Amygdala (tissue), 56 donors: ENCODE data around the gene SUSD2.

Source experiments
- DNase-seq, 56 donors: peaks; one replicate each; lab custom pipeline; 2025; lab: John Stamatoyannopoulos, UW

SUSD2 gene

DNA sequence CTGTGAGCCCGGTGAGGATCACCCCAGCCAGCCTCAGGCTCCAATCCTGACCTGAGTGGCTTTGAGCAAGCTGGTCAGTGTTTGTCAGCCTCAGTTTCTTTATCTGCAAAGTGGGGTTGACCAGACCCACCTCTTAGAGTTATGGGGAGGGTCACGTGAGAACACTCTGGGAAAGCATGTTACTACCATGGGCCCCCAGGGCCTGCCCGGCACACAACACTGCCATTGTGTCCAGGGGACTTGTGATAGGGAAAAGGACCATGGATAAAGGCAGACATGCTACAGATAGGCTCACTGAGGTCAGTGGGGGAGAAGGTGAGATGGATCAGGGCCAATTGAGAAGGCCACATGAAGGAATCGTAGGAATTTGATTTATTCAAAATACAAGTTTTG lies 32.1 kb upstream of the SUSD2 start:
- no peak for DNase-seq

DNA sequence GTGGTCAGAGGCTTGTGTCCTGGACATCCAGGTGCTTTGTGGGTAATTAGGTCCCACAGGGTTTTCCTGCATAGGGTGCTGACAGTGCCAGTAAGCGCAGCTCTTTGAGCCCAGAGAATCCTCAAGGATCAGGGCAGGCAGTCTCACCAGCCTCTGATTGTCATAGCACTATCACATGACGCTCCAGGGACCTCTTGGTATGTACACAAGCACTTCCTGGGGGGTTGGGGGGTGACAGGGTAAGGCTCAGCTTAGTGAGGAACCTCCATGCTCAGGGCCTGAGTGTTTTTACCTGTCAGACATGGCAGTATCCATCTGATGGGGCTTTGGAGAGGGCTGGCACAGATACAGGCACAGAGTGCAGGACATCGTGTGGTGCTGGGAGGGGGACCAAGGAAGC lies 27.9 kb upstream of the SUSD2 start:
- DNase-seq = no peak

- DNase-seq = no peak
Observed at GRCh38 chr22:24153959-24154358, 27.3 kb upstream of the SUSD2 start.

DNA sequence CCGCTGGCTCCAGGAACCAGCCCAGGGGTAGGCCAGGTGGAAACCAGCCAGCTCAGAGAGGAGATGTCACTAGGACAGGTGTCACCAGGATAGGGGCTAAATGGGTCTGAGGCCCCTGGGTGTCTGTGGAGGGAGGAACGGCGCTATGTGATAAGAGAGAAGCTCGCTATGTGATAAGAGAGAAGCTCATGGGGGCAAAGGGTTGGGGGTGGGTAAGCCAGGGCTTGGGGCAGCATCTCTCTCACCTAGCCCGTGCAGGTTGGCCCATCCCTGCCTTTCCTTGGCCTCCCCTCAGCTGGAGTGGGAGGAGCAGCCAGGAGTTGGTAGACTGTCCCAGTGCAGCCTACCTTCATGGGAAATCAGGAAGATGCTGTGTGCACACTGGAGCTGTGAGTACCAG lies 26.5 kb upstream of the SUSD2 start:
- DNase-seq = no peak

DNA sequence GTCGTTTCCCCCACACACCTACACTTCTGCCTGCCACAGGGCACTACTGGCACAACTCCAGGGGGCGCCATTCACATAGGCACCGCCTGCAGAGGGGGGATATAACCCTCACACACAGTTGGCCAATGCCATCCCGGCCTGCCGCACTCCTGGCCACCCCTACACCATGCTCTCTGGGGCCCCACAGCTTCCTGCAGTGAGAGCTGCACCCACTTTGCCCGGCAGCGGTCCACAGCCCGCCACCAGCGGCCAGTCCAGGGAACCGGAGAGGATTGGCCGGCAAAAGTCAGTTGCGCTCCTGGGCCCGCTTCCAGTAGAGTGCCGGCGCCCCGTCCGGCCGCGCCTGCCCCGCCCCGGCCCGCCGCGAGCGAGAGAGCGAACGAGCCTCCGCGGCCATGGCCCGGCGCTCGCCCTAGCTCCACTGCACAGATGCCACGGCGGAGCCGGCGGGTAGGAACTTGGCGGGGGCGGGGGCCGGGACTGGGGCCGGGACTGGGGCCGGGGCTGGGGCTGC lies 25.6 kb upstream of the SUSD2 start:
- peak in 45 of 56 donors; percentile 15 to 71 (median 43) for DNase-seq

DNA sequence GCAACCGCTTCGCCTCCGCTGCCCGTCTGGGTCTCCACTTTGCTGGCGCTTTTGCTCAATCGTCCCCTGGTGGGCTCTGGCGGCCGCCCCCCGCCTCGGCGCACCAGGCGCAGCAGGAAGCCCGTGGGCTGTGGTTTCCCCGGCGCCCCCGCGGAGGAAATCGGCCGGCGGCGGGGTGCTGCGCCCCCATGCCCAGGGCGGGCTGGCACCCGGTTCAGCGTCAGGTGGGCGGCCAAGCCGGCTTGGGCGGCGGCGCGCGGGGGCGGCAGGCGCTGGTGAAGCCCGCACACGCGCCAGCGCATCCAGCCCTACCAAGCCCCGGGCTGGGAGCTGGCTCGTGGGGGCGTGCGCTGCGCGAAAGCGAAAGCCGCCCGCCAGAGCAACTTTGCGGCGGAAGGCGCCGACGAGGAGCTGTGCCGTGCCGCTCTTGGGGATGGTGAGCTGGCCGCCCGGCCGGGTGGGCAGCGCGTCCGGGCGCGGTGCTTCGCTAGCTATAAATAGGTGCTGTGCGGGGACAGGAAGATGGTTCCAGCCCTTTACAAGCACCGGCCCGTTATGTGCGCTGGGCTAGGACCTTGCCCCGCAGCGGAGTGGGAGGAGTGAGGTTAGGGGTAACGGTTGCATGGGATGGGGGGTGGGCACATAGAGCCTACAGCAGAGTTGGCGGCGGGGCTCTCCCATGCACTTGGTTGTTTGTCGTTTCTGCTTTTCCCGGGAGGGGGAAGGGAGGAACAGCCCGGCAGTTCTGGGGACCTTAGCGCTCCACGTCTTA lies 25.0 kb upstream of the SUSD2 start:
- DNase-seq = peak in 6 of 56 donors; percentile 28 to 59 (median 50)

DNA sequence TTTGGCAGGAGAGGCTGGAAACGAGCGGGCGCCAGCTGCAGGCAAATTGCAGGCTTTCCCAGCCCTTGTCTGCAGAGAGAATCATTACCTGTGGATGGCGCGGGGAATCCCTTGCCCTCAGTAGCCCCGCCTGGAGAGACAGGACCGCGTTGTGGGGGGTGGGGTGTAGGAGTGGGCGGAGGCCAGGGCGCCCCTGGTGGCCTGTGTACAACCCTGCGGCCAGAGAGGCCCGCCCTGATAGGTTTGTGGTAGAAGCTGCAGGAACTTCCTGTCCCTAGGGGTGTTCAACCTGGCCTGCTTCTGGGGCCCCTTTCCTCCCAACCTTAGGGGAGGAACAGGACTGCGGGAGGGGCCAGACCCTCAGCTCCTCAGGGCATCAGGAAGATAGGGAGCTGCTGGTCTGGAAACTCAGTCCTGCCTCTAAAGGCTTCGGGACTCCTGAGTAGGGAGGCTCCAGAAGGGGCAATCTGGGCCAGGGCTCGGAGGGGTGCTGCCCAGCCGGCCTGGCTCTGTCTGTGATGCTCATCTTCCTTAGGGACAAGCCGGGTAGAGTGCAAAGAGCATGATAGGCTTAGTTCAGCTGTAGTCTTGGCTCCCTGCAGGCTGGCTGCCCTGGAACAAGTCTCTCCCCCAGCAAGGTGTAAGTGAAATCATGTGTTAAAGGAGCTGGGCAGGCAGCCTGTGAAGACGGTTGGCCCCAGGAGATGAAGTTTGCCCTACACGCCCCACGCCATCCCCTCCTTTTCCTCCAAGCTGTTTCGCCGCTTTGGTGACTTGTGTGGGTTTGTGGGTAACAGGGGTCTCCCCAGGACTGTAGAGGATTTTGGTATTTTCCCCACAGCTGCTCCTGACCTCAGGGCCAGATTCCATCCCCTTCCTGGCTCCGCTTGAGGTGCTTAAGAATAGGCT lies 24.1 kb upstream of the SUSD2 start:
- DNase-seq = peak in 44 of 56 donors; percentile 13 to 71 (median 44)

- DNase-seq = peak in 44 of 56 donors; percentile 10 to 90 (median 54)
Observed at GRCh38 chr22:24157822-24158135, 23.5 kb upstream of the SUSD2 start.

GRCh38 chr22:24159650-24160049 lies 21.6 kb upstream of the SUSD2 start:
- DNase-seq = no peak

DNA sequence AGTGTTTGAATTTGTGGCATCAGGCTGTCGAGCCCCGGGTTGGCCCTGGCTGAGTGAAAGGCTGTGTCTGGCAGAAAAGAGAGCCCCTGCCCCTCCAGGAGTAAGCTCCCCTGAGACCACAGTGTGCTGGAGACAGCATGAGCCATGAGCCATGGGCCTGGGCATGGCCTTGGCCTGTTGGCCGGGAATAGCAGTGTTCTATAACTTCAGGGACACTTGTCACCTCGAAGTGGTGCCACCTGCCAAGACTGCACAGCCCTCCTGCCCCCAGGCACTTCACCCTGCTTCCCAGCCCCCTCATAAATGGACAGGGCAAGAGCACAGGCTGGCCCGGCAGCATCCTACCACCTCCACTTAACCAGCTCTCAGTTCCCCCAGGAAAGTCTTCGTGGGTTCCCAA lies 20.7 kb upstream of the SUSD2 start:
- DNase-seq = no peak

DNA sequence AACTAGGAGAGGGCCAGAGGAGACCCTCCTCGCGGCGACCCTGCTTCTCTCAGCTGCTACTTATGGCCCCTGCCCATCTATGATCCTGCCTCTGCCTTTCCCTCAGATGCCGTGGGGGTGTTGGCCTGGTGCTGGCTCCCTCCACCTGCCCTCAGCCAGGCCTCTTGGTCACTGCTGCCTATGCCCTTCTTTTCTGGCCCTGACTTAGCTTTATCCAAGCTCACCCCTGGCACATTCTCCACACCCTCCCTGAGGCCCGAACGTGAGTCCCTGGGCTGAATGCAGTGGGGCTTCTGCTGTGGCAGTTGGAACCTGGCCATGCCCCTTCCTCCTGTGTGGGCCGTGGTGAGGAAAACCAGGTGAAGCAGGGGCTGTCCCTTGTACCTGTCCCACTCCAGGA lies 19.8 kb upstream of the SUSD2 start:
- no peak for DNase-seq

- no peak for DNase-seq
Observed at GRCh38 chr22:24161909-24162308, 19.4 kb upstream of the SUSD2 start.

GRCh38 chr22:24162436-24162835 lies 18.9 kb upstream of the SUSD2 start:
- DNase-seq = no peak

GRCh38 chr22:24164243-24164642 lies 17.0 kb upstream of the SUSD2 start:
- no peak for DNase-seq

- DNase-seq = no peak
Observed at GRCh38 chr22:24164940-24165339, 16.3 kb upstream of the SUSD2 start.

DNA sequence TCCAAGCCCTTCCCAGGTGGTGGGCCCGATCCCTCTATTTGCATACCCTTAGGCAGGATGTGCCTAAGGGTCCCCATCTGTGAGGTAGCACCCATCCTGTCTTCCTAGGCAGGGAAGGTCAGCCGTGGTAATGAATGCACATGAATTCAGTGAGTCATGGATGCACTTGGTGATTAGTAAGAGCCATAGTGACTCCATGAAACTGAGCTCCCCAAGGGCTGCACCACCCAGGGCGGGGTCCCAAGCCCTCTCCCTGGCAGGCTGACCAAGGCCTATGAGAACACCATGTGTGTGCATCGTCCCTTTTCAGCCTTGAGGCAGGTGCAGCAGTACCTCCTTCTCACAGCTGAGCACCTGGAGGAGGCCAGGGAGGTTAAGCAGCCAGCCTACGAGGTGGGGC lies 15.6 kb upstream of the SUSD2 start:
- DNase-seq = no peak

DNA sequence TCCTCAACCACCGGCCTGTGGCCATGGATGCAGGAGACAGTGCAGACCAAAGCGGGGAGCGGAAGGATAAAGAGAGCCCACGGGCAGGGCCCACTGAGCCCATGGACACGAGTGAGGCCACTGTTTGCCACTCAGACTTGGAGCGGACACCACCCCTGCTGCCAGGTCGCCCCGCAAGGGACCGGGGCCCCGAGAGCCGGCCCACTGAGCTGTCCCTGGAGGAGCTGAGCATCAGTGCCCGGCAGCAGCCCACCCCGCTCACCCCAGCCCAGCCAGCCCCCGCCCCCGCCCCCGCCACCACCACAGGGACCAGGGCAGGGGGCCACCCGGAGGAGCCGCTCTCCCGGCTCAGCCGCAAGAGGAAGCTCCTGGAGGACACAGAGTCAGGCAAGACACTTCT lies 14.5 kb upstream of the SUSD2 start:
- DNase-seq = no peak

DNA sequence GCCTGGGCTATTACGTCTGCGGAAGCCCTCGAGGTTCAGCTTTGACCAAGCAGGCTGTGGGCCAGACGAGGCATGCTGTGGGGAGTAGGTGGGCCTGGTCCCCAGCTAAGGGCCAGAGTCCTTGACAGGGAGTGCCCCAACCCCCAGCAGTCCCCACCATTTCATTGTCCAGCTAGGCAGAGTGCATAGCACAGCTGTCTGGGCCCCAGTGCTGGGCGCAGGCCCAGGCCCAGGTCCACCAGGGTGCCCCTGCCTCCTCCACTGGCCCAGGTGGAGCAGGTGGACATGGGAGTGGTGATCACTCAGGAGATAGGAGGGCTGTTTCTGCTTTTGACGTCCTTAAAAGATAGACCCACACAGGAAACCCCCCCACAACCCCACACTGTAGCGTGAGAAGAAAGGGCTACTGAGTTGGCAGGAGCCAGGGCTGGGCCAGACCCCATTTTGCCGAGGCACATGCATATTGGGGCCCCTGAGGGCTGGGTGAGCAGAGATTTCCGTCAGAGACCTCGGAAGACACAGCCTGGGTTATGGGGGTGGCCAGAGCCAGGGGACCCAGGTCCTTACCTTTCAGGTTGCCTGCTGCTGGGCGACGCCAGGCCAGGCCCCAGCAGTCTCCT lies 11.7 kb upstream of the SUSD2 start:
- DNase-seq = no peak

GRCh38 chr22:24170188-24170587 lies 11.1 kb upstream of the SUSD2 start:
- no peak for DNase-seq

DNA sequence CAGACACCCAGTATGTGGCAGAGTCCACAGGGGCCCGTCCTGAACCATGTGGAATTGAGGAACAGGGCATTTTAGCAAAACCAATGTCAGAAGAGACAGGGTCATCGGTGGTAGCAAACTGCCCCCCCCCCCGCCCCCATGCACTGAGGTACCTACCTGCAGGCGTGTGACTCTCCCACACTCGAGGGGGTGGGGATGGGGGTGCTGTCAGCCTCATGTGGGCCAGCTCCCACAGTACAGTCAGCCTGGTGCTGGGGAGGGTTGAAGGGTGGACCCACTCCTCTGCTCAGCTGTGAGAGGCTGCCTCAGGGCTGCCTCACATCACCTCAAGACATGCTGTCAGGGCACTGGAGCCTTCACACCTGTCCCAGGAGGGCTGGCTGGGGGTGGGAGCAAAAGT lies 10.7 kb upstream of the SUSD2 start:
- DNase-seq = no peak

GRCh38 chr22:24171822-24172221 lies 9.5 kb upstream of the SUSD2 start:
- no peak for DNase-seq
